H9 (cell line): ENCODE data around the gene AATK. TPM values are rescaled to one million over a fixed set of nuclear protein-coding genes. Genes with fewer than 3 reads are reported as not detected.

Source experiments
- DNase-seq: peaks from one replicate; pipeline ENCODE4 v3.0.0-alpha.2; 2017
- H2AFZ ChIP-seq: one replicate; pipeline ENCODE4 v1.6.1; 2013; ENCODE audit warnings: mild to moderate bottlenecking, low read length, control low read depth, moderate library complexity
- H2AK5ac ChIP-seq: 2 replicates; pipeline ENCODE4 v1.6.1; 2013; ENCODE audit warnings: low read length, control low read depth, mixed read lengths; ENCODE audit not compliant: insufficient read length
- H2BK120ac ChIP-seq: one replicate; pipeline ENCODE4 v1.6.1; 2013; ENCODE audit warnings: low read depth, mild to moderate bottlenecking, low read length, control low read depth, inconsistent platforms; ENCODE audit not compliant: poor library complexity, severe bottlenecking
- H2BK12ac ChIP-seq: 2 replicates; pipeline ENCODE4 v1.6.1; 2013; ENCODE audit warnings: low read length, control low read depth, mixed read lengths, low read depth; ENCODE audit not compliant: insufficient read length
- H2BK15ac ChIP-seq: 2 replicates; pipeline ENCODE4 v1.6.1; 2013; ENCODE audit warnings: low read depth, low read length, control low read depth
- H2BK20ac ChIP-seq: one replicate; pipeline ENCODE4 v1.6.1; 2013; ENCODE audit warnings: low read depth, mild to moderate bottlenecking, low read length, control low read depth, inconsistent platforms; ENCODE audit not compliant: poor library complexity, severe bottlenecking
- H2BK5ac ChIP-seq: 2 replicates; pipeline ENCODE4 v1.6.1; 2013; ENCODE audit warnings: low read length, control low read depth, mixed read lengths; ENCODE audit not compliant: insufficient read length
- H3K14ac ChIP-seq: 2 replicates; pipeline ENCODE4 v1.6.1; 2013; ENCODE audit warnings: low read length, control low read depth; ENCODE audit not compliant: insufficient read depth
- H3K18ac ChIP-seq: 2 replicates; pipeline ENCODE4 v1.6.1; 2013; ENCODE audit warnings: low read depth, mild to moderate bottlenecking, mixed read lengths, low read length, control low read depth; ENCODE audit not compliant: insufficient read length
- H3K23ac ChIP-seq: 2 replicates; pipeline ENCODE4 v1.6.1; 2013; ENCODE audit warnings: low read length, control low read depth, mixed read lengths, low read depth; ENCODE audit not compliant: insufficient read length
- H3K23me2 ChIP-seq: 2 replicates; pipeline ENCODE4 v1.6.1; 2013; ENCODE audit warnings: low read depth, mild to moderate bottlenecking, mixed read lengths, low read length, control low read depth; ENCODE audit not compliant: insufficient read length, poor library complexity, severe bottlenecking
- H3K27ac ChIP-seq: 2 replicates; pipeline ENCODE4 v1.5.1; 2013; ENCODE audit warnings: low read length, control low read depth, mixed read lengths, low read depth; ENCODE audit not compliant: insufficient read length
- H3K27me3 ChIP-seq: 2 replicates; pipeline ENCODE4 v1.6.1; 2013; ENCODE audit warnings: low read length, control low read depth, inconsistent platforms; ENCODE audit not compliant: insufficient read depth
- H3K4ac ChIP-seq: 2 replicates; pipeline ENCODE4 v1.6.1; 2013; ENCODE audit warnings: low read depth, mild to moderate bottlenecking, control low read depth, inconsistent platforms, low read length, moderate library complexity
- H3K4me1 ChIP-seq: 2 replicates; pipeline ENCODE4 v1.6.1; 2013; ENCODE audit warnings: low read length, control low read depth, inconsistent platforms; ENCODE audit not compliant: insufficient read depth
- H3K4me2 ChIP-seq: 2 replicates; pipeline ENCODE4 v1.6.1; 2013; ENCODE audit warnings: low read length, control low read depth, mixed read lengths; ENCODE audit not compliant: insufficient read length, insufficient read depth
- H3K56ac ChIP-seq: 2 replicates; pipeline ENCODE4 v1.6.1; 2013; ENCODE audit warnings: low read depth, mild to moderate bottlenecking, mixed read lengths, low read length, control low read depth; ENCODE audit not compliant: insufficient read length
- H3K79me1 ChIP-seq: 2 replicates; pipeline ENCODE4 v1.6.1; 2013; ENCODE audit warnings: low read depth, mild to moderate bottlenecking, moderate library complexity, low read length, control low read depth, inconsistent platforms; ENCODE audit not compliant: insufficient read depth, poor library complexity, severe bottlenecking
- H3K79me2 ChIP-seq: 2 replicates; pipeline ENCODE4 v1.6.1; 2013; ENCODE audit warnings: low read length, control low read depth, inconsistent platforms; ENCODE audit not compliant: insufficient read depth
- H3K9ac ChIP-seq: 2 replicates; pipeline ENCODE4 v1.6.1; 2013; ENCODE audit warnings: low read length, control low read depth, mixed read lengths; ENCODE audit not compliant: insufficient read length; ENCODE audit errors: extremely low read depth
- H3K9me3 ChIP-seq: one replicate; pipeline ENCODE4 v1.6.1; 2013; ENCODE audit warnings: low read depth, low read length, inconsistent platforms; ENCODE audit not compliant: control insufficient read depth
- H3T11ph ChIP-seq: one replicate; pipeline ENCODE4 v1.6.1; 2013; ENCODE audit warnings: mild to moderate bottlenecking, low read length, control low read depth, inconsistent platforms
- H4K20me1 ChIP-seq: one replicate; pipeline ENCODE4 v1.6.1; 2013; ENCODE audit not compliant: control insufficient read depth, insufficient read length, insufficient read depth
- H4K5ac ChIP-seq: 2 replicates; pipeline ENCODE4 v1.6.1; 2013; ENCODE audit warnings: low read depth, mild to moderate bottlenecking, mixed read lengths, low read length, control low read depth; ENCODE audit not compliant: insufficient read length
- H4K8ac ChIP-seq: replicated peaks from 2 replicates; pipeline ENCODE4 v1.6.1; 2013; ENCODE audit warnings: low read length, control low read depth, mixed read lengths, low read depth; ENCODE audit not compliant: insufficient read length
- H4K91ac ChIP-seq: 2 replicates; pipeline ENCODE4 v1.6.1; 2013; ENCODE audit warnings: low read depth, mild to moderate bottlenecking, moderate library complexity, mixed read lengths, low read length, control low read depth; ENCODE audit not compliant: insufficient read length
- H3K27ac Mint-ChIP-seq, 3 experiments: 2 replicates in 2 of 3; 3 replicates in 1 of 3; pipeline ENCODE4 v1.8.0; 2020 to 2021; ENCODE audit warnings: mixed read lengths in 3 of 3, mild to moderate bottlenecking in 1 of 3, moderate library complexity in 1 of 3
- H3K27me3 Mint-ChIP-seq: 2 replicates; pipeline ENCODE4 v1.8.0; 2021; ENCODE audit warnings: low read depth, mild to moderate bottlenecking, moderate library complexity, mixed read lengths
- H3K36me3 Mint-ChIP-seq, 3 experiments: 2 replicates in 2 of 3; 3 replicates in 1 of 3; pipeline ENCODE4 v1.8.0; 2020 to 2021; ENCODE audit warnings: low read depth in 3 of 3, mixed read lengths in 3 of 3; ENCODE audit not compliant: insufficient read depth in 1 of 3
- H3K4me1 Mint-ChIP-seq, 2 experiments: 2 replicates each; pipeline ENCODE4 v1.8.0; 2020; ENCODE audit warnings: mixed read lengths in 2 of 2
- H3K4me3 Mint-ChIP-seq, 2 experiments: 2 replicates in 1 of 2; 3 replicates in 1 of 2; pipeline ENCODE4 v1.8.0; 2020 to 2021; ENCODE audit warnings: mild to moderate bottlenecking in 2 of 2, mixed read lengths in 2 of 2, moderate library complexity in 1 of 2
- H3K9me3 Mint-ChIP-seq, 2 experiments: 2 replicates in 1 of 2; 3 replicates in 1 of 2; pipeline ENCODE4 v1.8.0; 2020; ENCODE audit warnings: mild to moderate bottlenecking in 2 of 2, mixed read lengths in 2 of 2, moderate library complexity in 1 of 2
- CTCF ChIP-seq: fragments of 200-600 bp; sonication (generic); conservative IDR thresholded peaks from 3 replicates; pipeline ENCODE4 v1.8.0; 2021; ENCODE audit warnings: antibody characterized with exemption, mild to moderate bottlenecking
- WGBS: extraction: QIAGEN DNeasy Blood & Tissue Kit; methylation state at CpG from one replicate; pipeline ENCODE4 v1.1.7; 2013; ENCODE audit warnings: missing lambda C conversion rate, low lambda C conversion rate, mixed read lengths; ENCODE audit not compliant: insufficient read length; ENCODE audit errors: extremely low coverage; 5-methylcytosine and 5-hydroxymethylcytosine counted together
- total RNA-seq: library from RNA; stranded (reverse); gene quantifications from 2 replicates; pipeline ENCODE4 v1.2.1, GENCODE V29; 2021

Gene AATK
- total RNA-seq, 1 experiment from 2014 or later, result 2.4 TPM

- no peak overlapping the region for H3K23ac ChIP-seq
- no peak overlapping the region for H4K5ac ChIP-seq
- no peak overlapping the region for H2BK12ac ChIP-seq
- H2BK120ac ChIP-seq, result no peak overlapping the region
- H4K20me1 ChIP-seq, result no peaks in the 10 kb centered on the region
- no peak overlapping the region for H3K4ac ChIP-seq
- no peak overlapping the region for H3K14ac ChIP-seq
- H3K27ac ChIP-seq, result no peak overlapping the region
- no peak overlapping the region for H2BK20ac ChIP-seq
- Mint-ChIP-seq H3K36me3 (no peaks in the 10 kb centered on the region; a peak in 1 of 7 replicates), H3K4me3 (no peak overlapping the region), H3K9me3 (no peaks in the 10 kb centered on the region), H3K27ac (no peak overlapping the region), H3K4me1 (no peaks in the 10 kb centered on the region), H3K27me3 (no peaks in the 10 kb centered on the region)
- WGBS, result no CpG with 5 or more reads among the region's 24 CpGs
- no peak overlapping the region for H3K56ac ChIP-seq
- no peaks in the 10 kb centered on the region for H3K79me2 ChIP-seq
- no peak overlapping the region for H4K91ac ChIP-seq
- no peaks in the 10 kb centered on the region for H3K4me1 ChIP-seq
- no peak overlapping the region for H4K8ac ChIP-seq
- H2BK5ac ChIP-seq, result no peak overlapping the region
- H3K18ac ChIP-seq, result no peak overlapping the region
- no peaks in the 10 kb centered on the region for H3K9me3 ChIP-seq
- H3T11ph ChIP-seq, result no peak overlapping the region
- no peak overlapping the region for H2BK15ac ChIP-seq
- H3K9ac ChIP-seq, result no peak overlapping the region
- no peak overlapping the region for H3K4me2 ChIP-seq
- peak; percentile 60 for DNase-seq
- H3K79me1 ChIP-seq, result no peaks in the 10 kb centered on the region
- no peaks in the 10 kb centered on the region for H3K27me3 ChIP-seq
- H2AK5ac ChIP-seq, result no peak overlapping the region
- no peak overlapping the region for H2AFZ ChIP-seq
- no peak for TF ChIP-seq CTCF
- peaks cover 3% of the 10 kb centered on the region for H3K23me2 ChIP-seq
Observed at GRCh38 chr17:81106716-81107115, 59.3 kb downstream of the AATK start.
